Measurements from ENCODE around the gene TSHZ3.

TSHZ3 gene

GRCh38 chr19:31283701-31284100 is 65.5 kb downstream of the TSHZ3 start:
- DNase-seq (ENCODE audit: low spot score): no peak

GRCh38 chr19:31282346-31282745 is 66.9 kb downstream of the TSHZ3 start:
- no peak for DNase-seq (ENCODE audit: low spot score)

- DNase-seq (ENCODE audit: low spot score): no peak
Observed at GRCh38 chr19:31280287-31281006, 68.8 kb downstream of the TSHZ3 start.

- no peak for DNase-seq (ENCODE audit: low spot score)
Observed at GRCh38 chr19:31279436-31279765, 69.8 kb downstream of the TSHZ3 start.

GRCh38 chr19:31278555-31279435 is 70.4 kb downstream of the TSHZ3 start:
- DNase-seq (ENCODE audit: low spot score): no peak

GRCh38 chr19:31277516-31277915 is 71.7 kb downstream of the TSHZ3 start:
- no peak for DNase-seq (ENCODE audit: low spot score)

- no peak for DNase-seq (ENCODE audit: low spot score)
Observed at GRCh38 chr19:31276831-31277230, 72.4 kb downstream of the TSHZ3 start.

- no peak for DNase-seq (ENCODE audit: low spot score)
Observed at GRCh38 chr19:31275068-31275334, 74.2 kb downstream of the TSHZ3 start.

- no peak for DNase-seq (ENCODE audit: low spot score)
Observed at GRCh38 chr19:31274251-31275067, 74.8 kb downstream of the TSHZ3 start.

GRCh38 chr19:31272583-31273106 is 76.6 kb downstream of the TSHZ3 start:
- DNase-seq (ENCODE audit: low spot score): no peak

GRCh38 chr19:31271306-31271911 is 77.8 kb downstream of the TSHZ3 start:
- no peak for DNase-seq (ENCODE audit: low spot score)

GRCh38 chr19:31270897-31271296 is 78.3 kb downstream of the TSHZ3 start:
- no peak for DNase-seq (ENCODE audit: low spot score)

- no peak for DNase-seq (ENCODE audit: low spot score)
Observed at GRCh38 chr19:31269425-31270127, 79.7 kb downstream of the TSHZ3 start.

- DNase-seq (ENCODE audit: low spot score): no peak
Observed at GRCh38 chr19:31268751-31269383, 80.4 kb downstream of the TSHZ3 start.

GRCh38 chr19:31266731-31267130 is 82.5 kb downstream of the TSHZ3 start:
- no peak for DNase-seq (ENCODE audit: low spot score)

GRCh38 chr19:31266196-31266595 is 83.0 kb downstream of the TSHZ3 start:
- no peak for DNase-seq (ENCODE audit: low spot score)

GRCh38 chr19:31264041-31264778 is 85.0 kb downstream of the TSHZ3 start:
- DNase-seq (ENCODE audit: low spot score): no peak

GRCh38 chr19:31263328-31263727 is 85.9 kb downstream of the TSHZ3 start:
- no peak for DNase-seq (ENCODE audit: low spot score)

GRCh38 chr19:31262725-31263191 is 86.5 kb downstream of the TSHZ3 start:
- no peak for DNase-seq (ENCODE audit: low spot score)

- no peak for DNase-seq (ENCODE audit: low spot score)
Observed at GRCh38 chr19:31261603-31262212, 87.5 kb downstream of the TSHZ3 start.
